Activated CD4-positive, alpha-beta T cell treated with anti-CD3 and anti-CD28 coated beads, Interleukin-2, Interleukin-4, amounts not matched to agents 100 ng/mL and 50 ng/mL, durations not matched to agents 16 hours and 8 hours (primary cell): ENCODE results near the gene PPP1R1B.

Experiments used
- DNase-seq: peaks from one replicate; pipeline ENCODE4 v3.0.0-alpha.2; 2020; ENCODE audit warnings: low spot score

The PPP1R1B gene

DNA sequence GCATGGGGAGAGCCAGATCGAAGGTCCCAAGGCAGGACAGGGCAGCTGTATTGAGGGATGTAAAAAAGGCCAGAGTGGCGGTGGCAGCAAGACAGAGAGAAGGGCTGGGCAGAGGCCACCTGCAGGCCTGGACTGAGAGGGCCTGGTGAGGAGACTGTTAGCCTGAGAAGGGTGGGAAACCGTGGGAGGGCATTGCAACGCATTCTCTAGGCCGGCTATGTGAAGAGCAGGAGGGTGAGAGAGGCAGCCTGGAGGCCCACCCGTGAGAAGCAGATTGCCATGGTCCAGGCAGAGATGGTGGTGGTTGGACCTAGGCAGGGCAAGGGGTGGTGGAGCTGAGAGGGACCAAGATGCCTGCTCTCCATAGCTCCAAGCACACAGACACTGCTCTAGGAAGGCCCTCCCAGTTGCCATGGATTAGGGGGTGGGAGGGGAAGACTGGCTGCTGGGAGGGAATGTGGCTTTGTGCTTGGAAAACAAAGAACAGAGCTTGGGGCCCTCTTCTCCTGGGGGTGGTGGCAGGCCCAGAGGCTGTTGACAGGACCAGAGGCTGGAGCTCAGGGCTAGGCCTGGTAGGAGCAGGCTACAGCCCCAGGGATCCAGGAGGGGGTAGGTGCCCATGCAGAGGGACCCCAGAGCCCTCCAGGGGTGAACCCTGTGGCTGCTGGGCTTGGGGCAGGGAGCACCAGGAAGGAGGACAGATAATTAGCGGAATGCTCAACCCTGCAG is 26.0 kb downstream of the PPP1R1B start:
- DNase-seq, result no peak

DNA sequence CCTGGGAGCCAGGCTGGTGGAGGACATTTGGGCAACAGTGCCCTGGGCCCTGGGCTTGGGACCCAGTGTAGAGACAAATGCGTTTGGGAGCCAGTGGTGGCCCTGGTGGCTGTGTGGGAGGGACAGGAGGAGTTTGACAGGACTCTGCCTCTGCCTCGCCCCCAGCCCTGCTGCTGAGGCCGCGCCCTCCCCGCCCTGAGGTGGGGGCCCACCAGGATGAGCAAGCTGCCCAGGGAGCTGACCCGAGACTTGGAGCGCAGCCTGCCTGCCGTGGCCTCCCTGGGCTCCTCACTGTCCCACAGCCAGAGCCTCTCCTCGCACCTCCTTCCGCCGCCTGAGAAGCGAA is 26.5 kb downstream of the PPP1R1B start:
- DNase-seq, result no peak

GRCh38 chr17:39653662-39654331 is 27.0 kb downstream of the PPP1R1B start:
- DNase-seq, result peak; percentile 82

DNA sequence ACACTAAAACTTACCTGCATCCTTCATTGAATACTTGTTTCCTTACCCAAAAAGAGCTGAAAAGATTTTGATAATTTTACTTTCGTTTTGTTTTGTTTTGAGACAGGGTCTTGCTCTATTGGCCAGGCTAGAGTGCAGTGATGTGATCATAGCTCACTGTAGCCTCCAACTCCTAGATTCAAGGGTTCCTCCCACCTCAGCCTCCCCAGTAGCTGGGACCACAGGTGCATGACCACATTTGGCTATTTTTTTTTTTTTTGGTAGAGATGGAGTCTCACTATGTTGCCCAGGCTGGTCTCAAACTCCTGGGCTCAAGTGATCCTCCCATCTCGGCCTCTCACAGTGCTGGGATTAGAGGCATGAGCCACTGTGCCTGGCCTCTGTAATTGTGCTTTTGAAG is 28.4 kb downstream of the PPP1R1B start:
- DNase-seq, result no peak

DNA sequence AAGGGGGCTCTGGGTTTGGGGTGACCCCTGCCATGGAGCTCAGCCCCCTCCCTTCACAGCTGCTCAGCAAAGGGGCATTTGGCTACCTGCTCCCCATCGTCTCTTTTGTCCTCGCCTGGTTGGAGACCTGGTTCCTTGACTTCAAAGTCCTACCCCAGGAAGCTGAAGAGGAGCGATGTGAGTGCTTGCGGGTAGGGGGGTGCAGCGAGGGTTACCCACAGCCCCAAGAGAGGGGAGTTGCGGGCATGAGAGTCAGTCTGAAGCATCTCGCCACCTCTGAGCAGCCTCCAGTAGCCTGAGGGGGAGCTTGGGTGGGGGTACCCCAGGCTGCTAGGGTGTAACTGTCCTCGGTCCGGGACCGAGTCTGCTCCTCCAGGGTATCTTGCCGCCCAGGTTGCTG is 31.6 kb downstream of the PPP1R1B start:
- DNase-seq, result no peak

GRCh38 chr17:39658760-39659159 is 32.0 kb downstream of the PPP1R1B start:
- DNase-seq, result no peak

DNA sequence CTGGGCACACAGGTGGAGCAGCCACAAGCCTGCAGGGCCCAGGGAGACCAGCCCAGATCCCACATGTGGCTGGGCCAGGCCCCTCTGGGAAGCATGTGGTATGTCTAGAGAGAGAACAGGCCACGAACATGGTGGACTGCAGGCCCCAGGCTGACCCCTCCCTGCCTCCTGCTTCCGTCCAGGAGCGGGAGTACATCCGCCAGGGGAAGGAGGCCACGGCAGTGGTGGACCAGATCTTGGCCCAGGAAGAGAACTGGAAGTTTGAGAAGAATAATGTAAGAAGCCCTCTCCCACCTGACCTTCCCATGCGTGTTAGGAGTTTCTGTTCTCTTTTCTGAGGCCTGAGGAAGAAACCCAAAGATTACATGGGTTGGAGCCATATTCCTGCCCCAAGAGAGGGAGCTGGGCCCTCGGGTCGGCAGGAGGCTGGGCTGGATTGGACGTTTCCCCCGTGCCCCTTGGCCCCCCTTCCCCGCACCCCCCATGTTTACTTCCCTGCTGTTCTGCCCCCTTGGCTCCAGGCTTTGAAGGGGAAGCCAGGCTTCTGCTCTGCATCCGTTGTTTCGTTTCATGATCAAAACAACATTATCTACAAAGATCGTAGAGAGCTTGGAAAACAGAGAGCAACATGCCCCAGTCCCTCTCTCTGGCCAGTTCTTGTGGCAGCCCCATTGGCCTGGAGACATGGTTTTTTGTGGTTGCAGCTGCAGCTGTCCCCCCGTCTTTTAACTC is 32.7 kb downstream of the PPP1R1B start:
- DNase-seq, result no peak

DNA sequence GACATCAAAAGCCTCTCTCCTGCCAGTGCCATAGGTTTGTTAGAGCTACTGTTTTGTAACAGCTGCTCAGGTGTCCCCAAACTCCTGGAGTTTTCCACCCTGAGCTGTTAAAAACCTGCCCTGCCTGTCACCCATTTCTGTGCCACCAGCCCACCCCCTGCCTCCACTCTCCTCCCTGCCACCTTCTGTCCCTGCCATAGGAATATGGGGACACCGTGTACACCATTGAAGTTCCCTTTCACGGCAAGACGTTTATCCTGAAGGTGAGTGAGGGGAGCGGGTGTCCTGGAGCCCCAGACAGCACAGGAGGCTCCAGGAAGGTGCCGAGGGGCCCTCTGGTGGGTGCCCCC is 33.2 kb downstream of the PPP1R1B start:
- DNase-seq, result no peak

DNA sequence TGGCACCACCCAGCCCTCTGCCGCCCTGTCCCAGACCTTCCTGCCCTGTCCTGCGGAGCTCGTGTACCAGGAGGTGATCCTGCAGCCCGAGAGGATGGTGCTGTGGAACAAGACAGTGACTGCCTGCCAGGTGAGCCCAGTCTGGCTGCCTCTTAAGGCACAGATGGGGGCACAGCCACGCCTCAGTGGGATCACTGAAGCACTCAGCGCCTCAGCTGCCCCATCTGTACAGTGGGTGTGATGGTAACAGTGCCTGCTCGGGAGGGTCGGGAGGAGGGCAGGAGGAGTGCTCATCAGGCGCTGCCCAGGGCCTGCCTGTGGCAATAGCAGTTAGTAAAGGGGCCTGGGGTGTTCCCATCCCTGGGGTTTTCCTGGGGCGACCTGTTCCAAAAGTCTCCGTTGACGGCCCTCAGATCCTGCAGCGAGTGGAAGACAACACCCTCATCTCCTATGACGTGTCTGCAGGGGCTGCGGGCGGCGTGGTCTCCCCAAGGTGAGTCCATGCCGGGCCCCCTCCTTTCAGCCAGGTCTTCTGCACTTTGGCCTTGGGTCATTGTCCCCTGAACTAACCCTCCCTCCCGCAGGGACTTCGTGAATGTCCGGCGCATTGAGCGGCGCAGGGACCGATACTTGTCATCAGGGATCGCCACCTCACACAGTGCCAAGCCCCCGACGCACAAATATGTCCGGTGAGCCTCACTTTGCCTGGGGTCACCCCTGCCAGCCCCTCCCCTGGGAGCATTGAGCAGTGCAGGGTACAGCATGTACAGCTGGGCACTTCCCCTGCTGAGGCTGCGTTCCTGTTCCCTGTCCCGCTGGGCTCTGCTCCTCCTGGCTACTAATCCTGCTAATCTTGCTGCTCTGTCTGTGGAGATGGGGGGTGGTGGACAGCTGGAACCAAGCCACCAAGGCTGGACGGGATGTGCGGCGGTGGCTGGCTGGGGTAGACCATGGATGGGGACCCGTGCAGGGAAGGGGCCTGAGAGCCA is 33.9 kb downstream of the PPP1R1B start:
- DNase-seq, result no peak

DNA sequence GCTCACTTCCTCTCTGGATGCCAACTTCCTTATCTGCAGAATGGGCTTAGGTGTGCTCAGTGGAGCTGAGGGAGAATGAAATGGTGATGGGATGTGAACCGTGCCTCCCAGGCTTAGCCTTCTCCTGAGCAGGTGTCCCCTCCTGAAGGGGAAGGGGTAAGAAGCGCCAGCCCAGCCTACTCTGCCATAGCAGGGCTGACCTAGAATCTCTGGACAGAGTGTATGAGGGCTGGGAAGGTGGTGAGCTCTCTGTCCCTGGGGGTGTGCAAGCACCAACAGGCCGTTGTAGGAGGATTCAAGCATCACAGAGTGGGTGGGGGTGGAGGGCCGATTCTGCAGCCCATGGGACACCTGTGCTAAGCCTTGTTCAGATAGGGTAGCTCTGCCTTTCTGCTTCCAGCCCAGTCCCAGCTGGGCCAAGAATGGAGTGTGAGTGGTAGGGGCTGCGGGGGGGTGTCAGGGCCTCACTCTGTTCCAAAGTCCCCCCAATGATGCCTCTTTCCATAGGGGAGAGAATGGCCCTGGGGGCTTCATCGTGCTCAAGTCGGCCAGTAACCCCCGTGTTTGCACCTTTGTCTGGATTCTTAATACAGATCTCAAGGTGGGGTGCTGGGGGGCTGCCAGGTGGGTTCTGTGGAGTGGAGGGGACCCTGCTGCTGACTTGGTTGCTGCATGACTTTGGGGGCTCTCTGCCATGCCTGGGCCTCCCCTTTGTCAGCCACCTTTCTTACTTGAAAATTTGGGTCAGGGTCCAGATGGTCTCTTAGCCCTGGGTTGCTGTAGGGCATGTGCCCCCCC is 35.2 kb downstream of the PPP1R1B start:
- DNase-seq, result no peak

DNA sequence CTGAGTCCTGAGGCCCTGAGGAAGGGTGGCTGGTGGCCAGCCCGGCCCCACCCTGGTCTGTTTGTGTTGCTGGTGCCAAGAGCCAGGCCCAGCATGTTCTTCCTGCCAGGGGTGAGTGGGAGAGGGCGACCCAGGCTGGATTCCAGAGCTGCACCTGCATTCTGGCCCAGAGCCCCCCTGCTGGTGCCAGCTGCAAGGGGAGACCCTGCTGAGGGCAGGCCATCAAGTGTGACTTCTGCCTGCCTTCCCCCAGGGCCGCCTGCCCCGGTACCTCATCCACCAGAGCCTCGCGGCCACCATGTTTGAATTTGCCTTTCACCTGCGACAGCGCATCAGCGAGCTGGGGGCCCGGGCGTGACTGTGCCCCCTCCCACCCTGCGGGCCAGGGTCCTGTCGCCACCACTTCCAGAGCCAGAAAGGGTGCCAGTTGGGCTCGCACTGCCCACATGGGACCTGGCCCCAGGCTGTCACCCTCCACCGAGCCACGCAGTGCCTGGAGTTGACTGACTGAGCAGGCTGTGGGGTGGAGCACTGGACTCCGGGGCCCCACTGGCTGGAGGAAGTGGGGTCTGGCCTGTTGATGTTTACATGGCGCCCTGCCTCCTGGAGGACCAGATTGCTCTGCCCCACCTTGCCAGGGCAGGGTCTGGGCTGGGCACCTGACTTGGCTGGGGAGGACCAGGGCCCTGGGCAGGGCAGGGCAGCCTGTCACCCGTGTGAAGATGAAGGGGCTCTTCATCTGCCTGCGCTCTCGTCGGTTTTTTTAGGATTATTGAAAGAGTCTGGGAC is 36.0 kb downstream of the PPP1R1B start:
- no peak for DNase-seq

DNA sequence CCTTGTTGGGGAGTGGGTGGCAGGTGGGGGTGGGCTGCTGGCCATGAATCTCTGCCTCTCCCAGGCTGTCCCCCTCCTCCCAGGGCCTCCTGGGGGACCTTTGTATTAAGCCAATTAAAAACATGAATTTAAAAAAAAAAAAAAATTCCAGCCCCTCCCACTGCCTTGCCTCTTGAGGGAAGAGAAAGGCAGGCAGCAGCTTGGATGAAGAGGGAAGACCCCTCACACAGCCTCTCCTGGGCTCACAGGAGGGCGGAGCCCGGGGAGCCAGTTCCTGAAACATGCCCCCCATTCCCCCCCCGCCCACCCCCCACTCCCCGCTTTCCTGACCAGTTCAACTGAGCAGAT is 36.6 kb downstream of the PPP1R1B start:
- DNase-seq, result no peak

GRCh38 chr17:39663688-39664580 is 37.2 kb downstream of the PPP1R1B start:
- DNase-seq, result no peak

- DNase-seq, result no peak
These were observed 38.1 kb downstream of the PPP1R1B start, which contains the start of gene TCAP for GRCh38 chr17:39664581-39665561. TCAP (plus strand) TSS chr17:39665349; CDS start chr17:39665360, 11 bp downstream.

- DNase-seq, result no peak
These were observed 39.0 kb downstream of the PPP1R1B start for GRCh38 chr17:39665642-39666224.

DNA sequence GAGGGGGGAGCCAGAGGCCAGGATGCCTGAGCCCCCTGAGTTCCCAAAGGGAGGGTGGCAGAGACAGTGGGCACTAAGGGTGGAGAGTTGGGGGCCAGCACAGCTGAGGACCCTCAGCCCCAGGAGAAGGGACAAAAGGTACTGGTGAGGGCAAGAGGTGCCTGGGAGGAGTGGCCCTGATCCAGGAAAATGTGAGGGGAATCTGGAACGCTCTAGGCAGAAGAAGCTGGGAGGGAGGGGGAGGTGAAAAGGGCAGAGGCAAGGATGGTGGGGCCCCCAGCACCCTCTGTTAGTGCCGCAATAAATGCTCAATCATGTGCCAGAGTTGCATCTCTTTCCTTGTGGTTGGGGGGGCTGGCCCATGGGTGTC is 39.5 kb downstream of the PPP1R1B start:
- no peak for DNase-seq

DNA sequence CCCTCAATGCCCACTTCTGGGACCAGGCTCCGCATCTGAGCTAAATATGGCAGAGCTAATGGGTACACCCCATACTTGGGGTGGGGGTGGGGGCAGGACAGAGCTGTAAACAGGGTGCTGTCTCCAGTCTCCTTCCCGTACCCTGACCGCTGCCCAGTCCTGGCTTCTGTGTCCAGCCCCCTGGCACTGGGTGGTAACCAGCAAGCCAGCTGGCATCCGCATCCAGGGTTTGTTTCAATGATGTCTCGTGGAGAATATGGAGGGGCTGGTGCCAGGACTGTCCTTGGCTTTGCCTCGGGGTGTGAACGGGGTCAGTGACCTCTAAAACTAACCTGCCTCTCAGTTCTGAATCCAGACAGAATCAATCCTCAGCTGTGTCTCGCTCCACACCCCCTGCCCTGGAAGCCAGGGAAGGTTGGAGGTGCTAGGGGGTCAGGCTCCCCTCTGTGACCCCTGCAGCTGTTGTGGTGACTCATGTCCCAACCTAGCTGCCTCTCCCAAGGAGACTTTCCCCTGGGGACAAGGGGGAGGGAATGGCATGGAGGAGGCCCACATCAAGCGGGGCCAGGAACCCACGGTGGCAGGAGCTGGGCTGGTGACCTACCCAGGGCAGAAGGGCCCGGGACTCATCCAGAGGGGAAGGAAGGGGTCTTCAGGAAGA is 40.0 kb downstream of the PPP1R1B start:
- no peak for DNase-seq
